Caco-2 (cell line): Measurements from ENCODE around the gene CAMKK1. TPM values are rescaled to one million over a fixed set of nuclear protein-coding genes. Genes with fewer than 3 reads are reported as not detected.

Source experiments
- BruUV-seq: library from RNA; stranded (reverse); fragments of 400-500 nt; replicated peaks from 2 replicates; lab custom pipeline; 2021; lab: Mats Ljungman, UMichigan
- CTCF ChIA-PET: fragments of 300-600 bp; sonication (Branson Sonifier 250); formaldehyde crosslinking; loops from one replicate; lab custom pipeline; 2022; ENCODE audit warnings: antibody characterized with exemption; lab: Charles Lee
- POLR2A ChIA-PET: fragments of 300-600 bp; sonication (Branson Sonifier 250); formaldehyde crosslinking; loops from one replicate; lab custom pipeline; 2022; ENCODE audit warnings: antibody characterized with exemption; lab: Charles Lee
- DNase-seq, 2 experiments: peaks; one replicate each; pipeline versions ENCODE4 v3.0.0 to v3.0.0-alpha.2; 2020 to 2022
- H3K27me3 ChIP-seq: replicated peaks from 2 replicates; pipeline ENCODE4 v1.6.0; 2011; ENCODE audit warnings: low read length; ENCODE audit not compliant: control insufficient read depth, insufficient read depth
- H3K36me3 ChIP-seq: 2 replicates; pipeline ENCODE4 v1.5.1; 2011; ENCODE audit warnings: low read length; ENCODE audit not compliant: control insufficient read depth, insufficient read depth
- H3K4me1 ChIP-seq: fragments of 250-450 bp; sonication (Bioruptor Pico); 2 replicates; pipeline ENCODE4 v1.5.1; 2020; ENCODE audit warnings: mild to moderate bottlenecking
- H3K4me3 ChIP-seq: 2 replicates; pipeline ENCODE4 v1.5.1; 2011; ENCODE audit warnings: low read depth, mild to moderate bottlenecking, control low read depth, low read length
- H3K9me3 ChIP-seq: fragments of 250-450 bp; sonication (Bioruptor Pico); 2 replicates; pipeline ENCODE4 v1.5.1; 2020; ENCODE audit warnings: mild to moderate bottlenecking, moderate library complexity
- H3K27ac Mint-ChIP-seq: one replicate; pipeline ENCODE4 v1.8.0; 2022; ENCODE audit warnings: mixed read lengths; ENCODE audit not compliant: unreplicated experiment
- H3K27me3 Mint-ChIP-seq: one replicate; pipeline ENCODE4 v1.8.0; 2022; ENCODE audit warnings: mixed read lengths; ENCODE audit not compliant: insufficient read depth, unreplicated experiment
- H3K36me3 Mint-ChIP-seq: one replicate; pipeline ENCODE4 v1.8.0; 2022; ENCODE audit warnings: mild to moderate bottlenecking, mixed read lengths; ENCODE audit not compliant: insufficient read depth, unreplicated experiment
- H3K4me1 Mint-ChIP-seq: one replicate; pipeline ENCODE4 v1.8.0; 2022; ENCODE audit warnings: low read depth, mixed read lengths; ENCODE audit not compliant: unreplicated experiment
- H3K4me3 Mint-ChIP-seq: one replicate; pipeline ENCODE4 v1.8.0; 2022; ENCODE audit warnings: mild to moderate bottlenecking, moderate library complexity, mixed read lengths; ENCODE audit not compliant: unreplicated experiment
- H3K9me3 Mint-ChIP-seq: one replicate; pipeline ENCODE4 v1.8.0; 2022; ENCODE audit warnings: mixed read lengths; ENCODE audit not compliant: unreplicated experiment
- CTCF ChIP-seq, 2 experiments: fragments of 200-600 bp in 1 of 2; IDR thresholded peaks; 1 replicate in 1 of 2; 2 replicates in 1 of 2; pipeline versions ENCODE4 v1.5.1 to v1.8.0; 2011 to 2022; ENCODE audit warnings: antibody characterized with exemption in 1 of 2, control low read depth in 1 of 2, inconsistent platforms in 1 of 2, low read depth in 1 of 2, low read length in 1 of 2, mild to moderate bottlenecking in 1 of 2, moderate library complexity in 1 of 2; ENCODE audit not compliant: insufficient read depth in 1 of 2, severe bottlenecking in 1 of 2, unreplicated experiment in 1 of 2
- intact Hi-C: fragments of 100-400 bp; cut with micrococcal nuclease; formaldehyde crosslinking; loops from one replicate; pipeline ENCODE4 v1.10.0; 2022; ENCODE audit not compliant: unreplicated experiment
- total RNA-seq: library from RNA; stranded (reverse); gene quantifications from 2 replicates; pipeline ENCODE4 v1.2.3, GENCODE V29; 2022

CAMKK1 gene
- total RNA-seq, 1 experiment from 2014 or later = 1.9 TPM

GRCh38 chr17:3913531-3914311, 20.9 kb upstream of the CAMKK1 start:
- no peaks in the 10 kb centered on the region for H3K9me3 Mint-ChIP-seq
- TF ChIP-seq CTCF (IDR thresholded peaks at IDR 0.05; ENCODE audit: insufficient read depth in 1 of 2, low read depth in 1 of 2, low read length in 1 of 2, severe bottlenecking in 1 of 2, unreplicated experiment in 1 of 2) = peak; percentile 75 to 79
- Histone ChIP-seq H3K9me3 (no peaks in the 10 kb centered on the region), H3K4me3 (no peak overlapping the region), H3K36me3 (no peaks in the 10 kb centered on the region), H3K4me1 (no peaks in the 10 kb centered on the region), H3K27me3 (no peaks in the 10 kb centered on the region)
- no peaks in the 10 kb centered on the region for H3K36me3 Mint-ChIP-seq
- no TSS peak for BruUV-seq
- no peaks in the 10 kb centered on the region for H3K4me1 Mint-ChIP-seq
- no peak overlapping the region for H3K4me3 Mint-ChIP-seq
- intact Hi-C loops = loop anchor here (1.0 kb wide), 1 partner anchor 91 kb away; no protein-coding TSS in a partner anchor
- ChIA-PET POLR2A (no interaction called here), CTCF (interaction anchor here (0.5 to 1.4 kb wide), 7 partner anchors 21 to 176 kb away, joined by 3 to 11 read pairs (median 6); partner anchors contain the start of genes CAMKK1 and NCBP3)
- no peak overlapping the region for H3K27ac Mint-ChIP-seq
- no peaks in the 10 kb centered on the region for H3K27me3 Mint-ChIP-seq
- peak; percentile 66 to 73 for DNase-seq

GRCh38 chr17:3912827-3913226, 20.0 kb upstream of the CAMKK1 start:
- POLR2A ChIA-PET = no interaction called here
- no peaks in the 10 kb centered on the region for H3K36me3 Mint-ChIP-seq
- H3K4me1 Mint-ChIP-seq = no peaks in the 10 kb centered on the region
- no peak for TF ChIP-seq CTCF (IDR thresholded peaks at IDR 0.05; ENCODE audit: insufficient read depth in 1 of 2, low read depth in 1 of 2, low read length in 1 of 2, severe bottlenecking in 1 of 2, unreplicated experiment in 1 of 2)
- no peaks in the 10 kb centered on the region for H3K9me3 Mint-ChIP-seq
- Histone ChIP-seq H3K4me1 (no peaks in the 10 kb centered on the region), H3K27me3 (no peaks in the 10 kb centered on the region), H3K9me3 (no peaks in the 10 kb centered on the region), H3K36me3 (no peaks in the 10 kb centered on the region), H3K4me3 (no peak overlapping the region)
- BruUV-seq = no TSS peak
- no peak overlapping the region for H3K4me3 Mint-ChIP-seq
- H3K27me3 Mint-ChIP-seq = no peaks in the 10 kb centered on the region
- CTCF ChIA-PET = interaction anchor here (0.5 to 1.3 kb wide), 2 partner anchors 67 to 124 kb away, joined by 5 to 9 read pairs; partner anchors contain the start of gene NCBP3
- DNase-seq = no peak
- H3K27ac Mint-ChIP-seq = no peak overlapping the region
- intact Hi-C loops = no loop called here

GRCh38 chr17:3911271-3912053, 18.6 kb upstream of the CAMKK1 start:
- Histone ChIP-seq H3K36me3 (no peaks in the 10 kb centered on the region), H3K27me3 (no peaks in the 10 kb centered on the region), H3K4me1 (no peaks in the 10 kb centered on the region), H3K9me3 (no peaks in the 10 kb centered on the region), H3K4me3 (no peak overlapping the region)
- BruUV-seq = no TSS peak
- Mint-ChIP-seq H3K27ac (no peak overlapping the region), H3K9me3 (no peaks in the 10 kb centered on the region), H3K4me3 (no peak overlapping the region), H3K27me3 (no peaks in the 10 kb centered on the region), H3K4me1 (no peaks in the 10 kb centered on the region), H3K36me3 (no peaks in the 10 kb centered on the region)
- no peak for TF ChIP-seq CTCF (IDR thresholded peaks at IDR 0.05; ENCODE audit: insufficient read depth in 1 of 2, low read depth in 1 of 2, low read length in 1 of 2, severe bottlenecking in 1 of 2, unreplicated experiment in 1 of 2)
- intact Hi-C loops = no loop called here
- DNase-seq = no peak
- CTCF ChIA-PET = interaction anchor here (0.6 kb wide), 1 partner anchor 127 kb away, joined by 4 read pairs; no protein-coding TSS in a partner anchor
- POLR2A ChIA-PET = no interaction called here
